Measurements from ENCODE around the gene ZYG11B.
A peak's percentile ranks its signal among the peaks of the same experiment; 100 is the strongest.

- TF ChIP-seq, protein P1, sequence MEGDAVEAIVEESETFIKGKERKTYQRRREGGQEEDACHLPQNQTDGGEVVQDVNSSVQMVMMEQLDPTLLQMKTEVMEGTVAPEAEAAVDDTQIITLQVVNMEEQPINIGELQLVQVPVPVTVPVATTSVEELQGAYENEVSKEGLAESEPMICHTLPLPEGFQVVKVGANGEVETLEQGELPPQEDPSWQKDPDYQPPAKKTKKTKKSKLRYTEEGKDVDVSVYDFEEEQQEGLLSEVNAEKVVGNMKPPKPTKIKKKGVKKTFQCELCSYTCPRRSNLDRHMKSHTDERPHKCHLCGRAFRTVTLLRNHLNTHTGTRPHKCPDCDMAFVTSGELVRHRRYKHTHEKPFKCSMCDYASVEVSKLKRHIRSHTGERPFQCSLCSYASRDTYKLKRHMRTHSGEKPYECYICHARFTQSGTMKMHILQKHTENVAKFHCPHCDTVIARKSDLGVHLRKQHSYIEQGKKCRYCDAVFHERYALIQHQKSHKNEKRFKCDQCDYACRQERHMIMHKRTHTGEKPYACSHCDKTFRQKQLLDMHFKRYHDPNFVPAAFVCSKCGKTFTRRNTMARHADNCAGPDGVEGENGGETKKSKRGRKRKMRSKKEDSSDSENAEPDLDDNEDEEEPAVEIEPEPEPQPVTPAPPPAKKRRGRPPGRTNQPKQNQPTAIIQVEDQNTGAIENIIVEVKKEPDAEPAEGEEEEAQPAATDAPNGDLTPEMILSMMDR (IDR thresholded peaks at IDR 0.05): peak in 5 of 6 experiments; percentile 16 to 49 (median 34)
- no peak for TF ChIP-seq POLR2A (IDR thresholded peaks at IDR 0.05)
These were observed 116.5 kb downstream of the ZYG11B start, which contains the start of gene ZYG11A for GRCh38 chr1:52842643-52843310.

Data from esophagus squamous epithelium (tissue), 4 donors.